SH-SY5Y (cell line): ENCODE results near the gene PTPRCAP.

Experiments
- GATA2 ChIP-seq: IDR thresholded peaks from 2 replicates; pipeline ENCODE4 v1.6.1; 2011; ENCODE audit warnings: mild to moderate bottlenecking, low read depth, low read length
- GATA3 ChIP-seq: IDR thresholded peaks from 2 replicates; pipeline ENCODE4 v1.6.1; 2011; ENCODE audit warnings: low read depth, mild to moderate bottlenecking, low read length, moderate library complexity

DNA sequence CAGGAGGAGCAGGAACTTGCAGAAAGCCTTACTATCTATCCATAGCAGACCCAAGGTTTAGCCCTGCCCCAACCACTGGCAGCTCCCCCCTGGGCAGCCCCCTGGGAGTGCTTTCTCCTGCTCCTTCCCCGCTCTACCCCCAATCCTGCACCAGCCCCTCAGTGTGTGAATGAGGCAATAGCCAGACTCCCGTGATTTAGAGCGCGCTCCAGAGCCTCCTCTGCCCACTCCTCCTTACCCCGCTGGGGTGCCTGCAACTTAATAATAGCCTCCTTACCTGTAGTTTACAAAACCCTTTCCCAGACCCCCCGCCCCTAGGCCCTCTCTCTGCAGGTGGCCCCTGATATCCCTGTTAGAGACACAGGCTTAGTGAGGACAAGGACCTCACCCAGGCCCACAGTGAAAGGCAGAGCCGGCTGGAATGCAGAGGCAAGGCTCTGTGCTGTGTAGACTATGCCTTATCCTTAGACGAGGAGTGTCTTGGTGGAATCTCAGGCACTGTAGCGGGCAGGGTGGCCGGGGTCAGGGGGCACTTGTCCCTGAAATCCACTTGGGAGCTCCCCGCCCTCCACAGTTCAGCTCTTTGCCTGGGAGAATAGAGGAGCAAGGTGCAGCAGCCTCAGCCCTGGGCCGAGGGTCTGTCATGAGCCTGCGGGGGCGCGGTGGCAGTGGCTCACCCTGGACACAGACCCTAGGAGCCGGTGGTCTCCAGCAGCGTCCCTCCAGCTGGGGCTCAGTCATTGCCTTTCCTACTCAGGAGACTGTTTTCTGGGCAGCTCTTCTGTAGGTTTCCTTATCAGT lies 26.3 kb downstream of the PTPRCAP start:
- no peak for TF ChIP-seq GATA2
- TF ChIP-seq GATA3: no peak
